ENCODE results near the gene EGFL8. TPM values are rescaled to one million over a fixed set of nuclear protein-coding genes. Genes with fewer than 3 reads are reported as not detected.

The EGFL8 gene
- total RNA-seq, 1 donor from 2014 or later, result 3.8 TPM

DNA sequence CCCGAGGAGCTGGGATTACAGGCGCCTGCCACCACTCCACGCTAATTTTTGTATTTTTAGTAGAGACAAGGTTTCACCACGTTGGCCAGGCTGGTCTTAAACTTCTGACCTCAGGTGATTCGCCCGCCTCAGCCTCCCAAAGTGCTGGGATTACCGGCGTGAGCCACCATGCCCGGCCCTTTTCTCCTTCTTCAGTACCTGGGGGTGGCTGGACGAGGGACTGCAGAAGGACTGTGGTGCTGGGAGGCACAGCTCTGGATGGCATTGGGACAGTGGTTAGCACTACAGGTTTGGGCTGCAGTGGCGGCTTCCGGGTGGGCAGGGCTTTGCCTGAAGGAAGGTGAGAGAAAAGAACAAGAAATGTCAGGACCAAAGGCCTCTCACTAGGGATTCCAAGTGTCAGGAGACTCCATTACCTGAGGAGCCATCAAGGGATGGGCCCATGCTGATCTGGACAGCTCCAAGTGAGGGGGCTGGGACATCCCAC, 43.8 kb upstream of the EGFL8 start:
- Mint-ChIP-seq H3K27me3 (ENCODE audit: insufficient read depth, low read depth) (peaks cover 7% of the 10 kb centered on the region), H3K9me3 (no peaks in the 10 kb centered on the region), H3K27ac (no peak overlapping the region), H3K36me3 (peaks cover 20% of the 10 kb centered on the region), H3K4me3 (no peak overlapping the region), H3K4me1 (peaks cover 9% of the 10 kb centered on the region)
- TF ChIP-seq, protein P1, sequence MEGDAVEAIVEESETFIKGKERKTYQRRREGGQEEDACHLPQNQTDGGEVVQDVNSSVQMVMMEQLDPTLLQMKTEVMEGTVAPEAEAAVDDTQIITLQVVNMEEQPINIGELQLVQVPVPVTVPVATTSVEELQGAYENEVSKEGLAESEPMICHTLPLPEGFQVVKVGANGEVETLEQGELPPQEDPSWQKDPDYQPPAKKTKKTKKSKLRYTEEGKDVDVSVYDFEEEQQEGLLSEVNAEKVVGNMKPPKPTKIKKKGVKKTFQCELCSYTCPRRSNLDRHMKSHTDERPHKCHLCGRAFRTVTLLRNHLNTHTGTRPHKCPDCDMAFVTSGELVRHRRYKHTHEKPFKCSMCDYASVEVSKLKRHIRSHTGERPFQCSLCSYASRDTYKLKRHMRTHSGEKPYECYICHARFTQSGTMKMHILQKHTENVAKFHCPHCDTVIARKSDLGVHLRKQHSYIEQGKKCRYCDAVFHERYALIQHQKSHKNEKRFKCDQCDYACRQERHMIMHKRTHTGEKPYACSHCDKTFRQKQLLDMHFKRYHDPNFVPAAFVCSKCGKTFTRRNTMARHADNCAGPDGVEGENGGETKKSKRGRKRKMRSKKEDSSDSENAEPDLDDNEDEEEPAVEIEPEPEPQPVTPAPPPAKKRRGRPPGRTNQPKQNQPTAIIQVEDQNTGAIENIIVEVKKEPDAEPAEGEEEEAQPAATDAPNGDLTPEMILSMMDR (IDR thresholded peaks at IDR 0.05), result no peak
- TF ChIP-seq EZH2phosphoT487 (IDR thresholded peaks at IDR 0.05) (no peak), EZH2 (IDR thresholded peaks at IDR 0.05) (no peak)
- H3K4me3 ChIP-seq, result no peak overlapping the region
- no peaks in the 10 kb centered on the region for H3K36me3 ChIP-seq
- H3F3A ChIP-seq (ENCODE audit: low read depth), result peaks cover 12% of the 10 kb centered on the region
- H3K27me3 ChIP-seq, result no peaks in the 10 kb centered on the region
- no peak for DNase-seq (ENCODE audit: low spot score)
- H3K27ac ChIP-seq, result no peak overlapping the region
- H3K9me3 ChIP-seq (ENCODE audit: low read depth), result no peaks in the 10 kb centered on the region
- no peaks in the 10 kb centered on the region for H3K79me2 ChIP-seq (ENCODE audit: low read depth)
- no peak overlapping the region for H3K9ac ChIP-seq
- no peaks in the 10 kb centered on the region for H4K20me1 ChIP-seq (ENCODE audit: low read depth)
- H3K4me2 ChIP-seq, result no peak overlapping the region
- no peaks in the 10 kb centered on the region for H3K4me1 ChIP-seq
- H2AFZ ChIP-seq (replicated peaks), result no peak overlapping the region

DNA sequence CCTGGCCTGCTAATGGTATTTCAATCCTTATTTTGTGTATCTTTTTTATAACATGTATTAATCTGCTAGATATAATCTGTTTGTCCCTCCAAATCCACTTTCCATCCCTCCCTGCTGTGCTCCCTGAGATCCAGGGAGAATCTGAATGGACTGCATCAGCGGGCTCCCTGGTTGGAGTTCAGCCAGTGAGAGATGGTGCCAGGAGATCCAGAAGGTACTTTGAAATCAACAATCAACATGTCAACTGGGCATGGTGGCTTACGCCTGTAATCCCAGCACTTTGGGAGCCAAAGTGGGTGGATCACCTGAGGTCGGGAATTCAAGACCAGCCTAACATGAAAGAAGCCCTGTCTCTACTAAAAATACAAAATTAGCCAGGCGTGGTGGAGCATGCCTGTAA, 40.7 kb upstream of the EGFL8 start:
- Mint-ChIP-seq H3K27me3 (ENCODE audit: insufficient read depth, low read depth) (peaks cover 2% of the 10 kb centered on the region), H3K4me1 (peaks cover 30% of the 10 kb centered on the region), H3K9me3 (no peaks in the 10 kb centered on the region), H3K4me3 (no peak overlapping the region), H3K36me3 (peaks cover 25% of the 10 kb centered on the region), H3K27ac (no peak overlapping the region)
- Histone ChIP-seq H4K20me1 (ENCODE audit: low read depth) (no peaks in the 10 kb centered on the region), H2AFZ (replicated peaks) (no peak overlapping the region), H3K4me3 (no peak overlapping the region), H3K36me3 (no peaks in the 10 kb centered on the region), H3K27me3 (no peaks in the 10 kb centered on the region), H3K79me2 (ENCODE audit: low read depth) (peaks cover 19% of the 10 kb centered on the region), H3F3A (ENCODE audit: low read depth) (peaks cover 28% of the 10 kb centered on the region), H3K9ac (no peak overlapping the region), H3K27ac (no peak overlapping the region), H3K4me2 (no peak overlapping the region), H3K4me1 (peaks cover 9% of the 10 kb centered on the region), H3K9me3 (ENCODE audit: low read depth) (no peaks in the 10 kb centered on the region)
- TF ChIP-seq, protein P1 (IDR thresholded peaks at IDR 0.05), result no peak
- TF ChIP-seq EZH2 (IDR thresholded peaks at IDR 0.05) (no peak), EZH2phosphoT487 (IDR thresholded peaks at IDR 0.05) (no peak)
- no peak for DNase-seq (ENCODE audit: low spot score)

DNA sequence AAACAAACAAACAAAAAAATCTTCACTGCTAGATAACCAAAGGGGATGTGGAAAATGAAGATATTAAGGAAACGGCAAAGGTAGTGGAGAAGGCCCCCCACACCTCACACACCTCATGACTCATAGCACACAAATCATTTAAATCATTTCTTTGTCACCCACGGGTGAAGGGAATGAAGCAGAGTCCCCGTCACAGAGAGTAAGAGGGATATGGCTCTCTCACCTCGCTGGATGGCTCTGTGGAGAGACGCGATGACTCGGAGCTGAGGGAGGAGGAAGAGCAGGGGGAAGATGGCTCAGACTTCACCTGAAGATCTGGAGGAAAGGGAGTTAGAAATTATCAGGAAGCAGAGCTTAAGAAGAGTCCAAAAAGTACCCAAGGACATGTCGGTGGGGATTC, 37.5 kb upstream of the EGFL8 start:
- Mint-ChIP-seq H3K27ac (peak overlapping the region; percentile 26), H3K36me3 (peaks cover 19% of the 10 kb centered on the region), H3K4me1 (peaks cover 36% of the 10 kb centered on the region), H3K4me3 (peak overlapping the region; percentile 98), H3K27me3 (ENCODE audit: insufficient read depth, low read depth) (peaks cover 5% of the 10 kb centered on the region), H3K9me3 (no peaks in the 10 kb centered on the region)
- H3K27ac ChIP-seq, result no peak overlapping the region
- peaks cover 18% of the 10 kb centered on the region for H3K4me1 ChIP-seq
- no peak overlapping the region for H2AFZ ChIP-seq (replicated peaks)
- no peaks in the 10 kb centered on the region for H3K9me3 ChIP-seq (ENCODE audit: low read depth)
- H4K20me1 ChIP-seq (ENCODE audit: low read depth), result no peaks in the 10 kb centered on the region
- peaks cover 29% of the 10 kb centered on the region for H3F3A ChIP-seq (ENCODE audit: low read depth)
- peak overlapping the region; percentile 87 for H3K4me3 ChIP-seq
- H3K4me2 ChIP-seq, result peak overlapping the region; percentile 91
- no peaks in the 10 kb centered on the region for H3K27me3 ChIP-seq
- H3K79me2 ChIP-seq (ENCODE audit: low read depth), result peaks cover 32% of the 10 kb centered on the region
- TF ChIP-seq EZH2phosphoT487 (IDR thresholded peaks at IDR 0.05) (no peak), EZH2 (IDR thresholded peaks at IDR 0.05) (no peak)
- TF ChIP-seq, protein P1 (IDR thresholded peaks at IDR 0.05), result no peak
- H3K36me3 ChIP-seq, result no peaks in the 10 kb centered on the region
- H3K9ac ChIP-seq, result peak overlapping the region; percentile 77
- no peak for DNase-seq (ENCODE audit: low spot score)
